Kidney tubule cell (primary cell): ENCODE data around the gene ZNF785.

Experiments
- DNase-seq: peaks from one replicate; pipeline ENCODE4 v3.0.0-alpha.2; 2018; ENCODE audit warnings: low spot score

ZNF785 gene

DNA sequence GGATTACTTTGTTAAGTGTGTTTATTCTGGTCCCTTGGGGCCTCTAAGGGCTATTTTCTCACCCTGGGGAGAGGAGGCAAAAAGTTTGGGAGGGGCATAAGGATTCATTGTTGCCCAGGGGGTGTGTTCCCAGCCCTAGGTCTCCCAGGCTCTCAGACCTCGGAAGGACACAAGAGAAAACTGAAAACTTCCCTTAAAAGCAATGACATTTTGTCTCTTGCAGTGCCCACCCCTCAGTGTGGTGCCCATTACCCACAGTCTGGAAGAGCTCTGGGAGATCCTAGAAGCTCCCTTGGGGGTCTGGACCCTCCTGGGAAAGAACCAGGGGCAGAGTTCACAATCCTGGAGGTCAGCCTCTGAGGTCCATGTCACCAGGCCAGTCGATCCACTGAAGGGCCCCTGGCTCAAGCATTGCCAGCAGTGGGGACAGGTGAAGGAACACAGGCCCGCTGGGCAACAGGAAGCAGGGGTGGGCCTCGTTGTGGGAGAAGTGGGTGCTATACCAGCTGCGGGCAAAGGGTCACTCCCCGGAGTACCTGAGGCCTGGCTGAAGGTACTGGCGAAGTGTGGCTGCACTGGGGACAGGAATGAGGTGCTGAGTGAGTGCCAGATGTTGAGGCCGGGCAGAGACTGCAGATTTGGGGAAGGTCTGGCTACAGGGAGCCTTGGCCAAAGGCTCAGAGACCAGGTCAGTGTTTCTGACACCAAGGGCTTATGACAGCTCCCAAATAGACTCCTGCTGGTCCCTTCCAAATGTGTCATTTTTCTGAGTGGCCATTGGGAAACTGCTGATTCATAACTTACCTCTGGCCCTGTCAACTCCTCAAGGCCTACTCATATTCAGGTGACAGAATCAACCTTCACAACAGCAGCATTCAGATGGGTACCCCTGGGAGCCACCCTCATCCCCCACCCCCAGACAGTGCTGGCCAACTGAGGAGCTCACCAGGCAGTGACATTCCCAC, 46.2 kb downstream of the ZNF785 start:
- no peak for DNase-seq

DNA sequence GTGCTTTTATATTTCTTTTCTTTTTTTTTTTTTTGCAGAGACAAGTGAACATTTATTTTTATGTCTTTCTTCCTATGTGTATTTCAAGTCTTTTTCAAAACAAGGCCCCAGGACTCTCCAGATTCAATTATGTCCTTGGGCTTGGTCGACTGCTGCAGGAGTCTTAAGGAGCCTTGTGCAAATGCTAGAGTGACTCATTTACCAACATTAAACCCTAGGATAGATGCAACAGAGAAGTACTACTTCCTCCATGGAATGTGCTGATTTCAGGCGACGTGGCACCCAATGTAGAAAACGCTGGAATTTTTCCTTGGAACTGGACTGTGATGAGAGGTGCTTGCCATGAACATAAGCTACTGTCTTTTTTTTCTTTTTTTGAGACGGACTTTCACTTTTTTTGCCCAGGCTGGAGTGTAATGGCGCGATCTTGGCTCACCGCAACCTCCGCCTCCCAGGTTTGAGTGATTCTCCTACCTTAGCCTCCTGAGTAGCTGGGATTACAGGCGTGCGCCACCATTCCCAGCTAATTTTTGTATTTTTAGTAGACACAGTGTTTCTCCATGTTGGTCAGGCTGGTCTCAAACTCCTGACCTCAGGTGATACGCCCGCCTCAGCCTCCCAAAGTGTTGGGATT, 49.0 kb downstream of the ZNF785 start:
- peak; percentile 27 for DNase-seq

DNA sequence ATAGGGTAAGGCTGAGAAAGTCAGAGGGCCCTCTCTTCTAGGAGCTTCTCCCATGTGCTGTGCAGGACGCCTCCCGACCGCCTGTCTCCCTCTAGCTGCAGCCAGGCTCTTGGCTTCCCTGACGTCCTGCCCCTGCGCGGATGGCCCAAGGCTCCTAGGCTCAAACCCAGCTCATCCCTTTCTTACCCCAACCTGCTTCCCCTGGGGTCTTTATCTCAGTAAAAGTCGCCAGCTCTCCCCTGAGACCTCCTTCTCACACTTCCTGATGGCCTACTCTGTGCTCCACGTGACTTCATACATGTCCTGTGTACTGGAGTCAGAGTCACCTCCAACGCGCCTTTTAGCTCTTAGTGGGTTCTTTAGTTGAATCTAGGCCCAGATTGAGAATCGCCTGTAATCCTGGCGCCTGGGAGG, 49.7 kb downstream of the ZNF785 start:
- DNase-seq, result peak; percentile 79

DNA sequence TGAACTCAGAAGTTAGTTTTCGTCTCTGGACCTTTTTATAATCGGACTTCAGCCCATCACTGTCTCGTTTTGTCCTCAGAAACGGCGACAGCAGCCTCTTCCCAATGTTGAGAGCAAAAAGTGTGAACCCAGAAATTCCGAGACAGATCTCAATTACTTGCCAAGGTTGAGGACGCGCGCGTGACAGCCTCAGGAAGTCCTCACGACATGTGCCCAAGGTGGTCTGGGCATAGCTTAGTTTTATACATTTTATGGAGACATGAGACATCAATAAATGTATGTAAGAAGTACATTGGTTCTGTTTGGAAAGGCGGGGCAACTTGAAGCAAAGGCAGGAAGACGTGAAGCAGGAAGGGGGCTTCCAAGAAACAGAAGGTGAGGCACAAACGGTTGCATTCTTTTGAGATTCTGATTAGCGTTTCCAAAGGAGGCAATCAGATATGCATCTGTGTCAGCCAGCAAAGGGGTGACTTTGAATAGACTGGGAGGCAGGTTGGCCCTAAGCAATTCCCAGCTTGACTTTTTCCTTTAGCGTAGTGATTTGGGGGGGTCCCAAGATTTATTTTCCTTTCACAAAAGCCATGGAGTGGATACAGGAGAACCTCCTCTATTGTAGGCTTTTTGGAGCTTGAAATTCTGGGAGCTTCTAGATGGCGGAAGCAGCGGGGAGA, 50.3 kb downstream of the ZNF785 start:
- DNase-seq, result no peak

DNA sequence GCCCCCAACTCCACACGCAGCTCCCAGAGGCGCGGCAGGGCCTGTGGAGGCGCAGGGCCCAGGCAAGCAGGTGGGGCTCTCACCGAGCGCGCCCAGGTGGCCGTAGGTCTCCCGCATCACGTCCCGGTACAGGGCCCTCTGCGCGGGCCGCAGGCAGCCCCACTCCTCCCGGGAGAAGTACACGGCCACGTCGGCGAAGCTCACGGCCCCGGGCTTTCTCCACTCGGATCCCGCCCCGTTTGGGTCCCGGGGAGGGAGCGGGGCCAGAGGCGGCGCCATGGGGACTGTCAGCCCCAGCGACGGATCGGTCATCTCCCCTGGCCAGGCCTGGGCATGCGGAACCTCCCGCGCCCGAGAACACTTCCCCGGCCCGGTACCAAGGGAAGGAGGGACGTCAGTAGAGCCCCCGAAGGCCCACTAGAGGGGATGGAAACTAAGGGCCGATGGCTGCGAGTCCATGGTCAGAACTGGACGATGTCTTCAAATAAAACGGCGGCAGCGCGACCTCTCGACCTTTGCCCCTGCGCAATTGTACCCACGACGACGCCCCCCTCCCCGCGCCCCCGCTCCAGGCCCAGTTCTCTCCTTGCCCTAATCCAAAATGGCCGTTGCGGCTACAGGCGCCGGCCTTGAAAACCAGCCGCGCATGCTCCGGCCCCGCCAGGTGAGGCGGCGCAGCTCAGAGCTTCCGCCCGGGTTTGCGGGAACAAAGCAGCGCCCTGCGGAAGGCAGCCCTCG, 51.0 kb downstream of the ZNF785 start, which contains the start of gene ZNF747:
Gene ZNF747, minus strand, starts transcription at position 491 of the 738 bp plus-strand sequence. Its CDS starts 179 bp downstream, at position 312.
- peak; percentile 90 for DNase-seq

DNA sequence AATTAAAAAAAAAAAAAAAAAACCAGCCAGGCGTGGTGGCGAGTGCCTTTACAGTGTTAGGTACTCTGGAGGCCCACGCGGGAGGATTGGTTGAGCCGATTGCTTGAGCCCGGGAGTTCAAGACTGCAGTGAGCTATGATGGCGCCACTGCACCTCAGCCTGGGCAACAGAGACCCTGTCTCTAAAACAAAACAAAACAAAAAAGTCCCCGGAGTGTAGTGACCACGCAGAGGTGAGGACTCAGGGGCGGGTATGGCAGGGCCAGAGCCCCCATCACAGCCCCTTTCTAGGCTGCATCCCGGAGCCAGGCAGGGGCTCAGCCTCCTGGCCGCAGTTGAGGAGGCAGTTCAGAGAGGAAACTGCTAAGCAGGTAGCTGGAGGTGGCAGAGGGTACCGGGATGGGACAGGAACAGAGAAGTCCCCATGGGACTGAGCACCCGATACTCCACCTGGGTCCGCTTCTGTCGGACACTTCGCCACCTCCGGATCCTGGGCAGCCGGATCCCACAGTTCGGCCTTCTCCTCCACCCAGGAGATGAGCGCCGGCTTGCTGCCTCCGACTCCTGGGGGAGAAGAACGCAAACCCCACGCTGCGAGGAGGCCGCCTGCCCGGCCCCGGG, 51.6 kb downstream of the ZNF785 start:
- DNase-seq, result peak; percentile 20

DNA sequence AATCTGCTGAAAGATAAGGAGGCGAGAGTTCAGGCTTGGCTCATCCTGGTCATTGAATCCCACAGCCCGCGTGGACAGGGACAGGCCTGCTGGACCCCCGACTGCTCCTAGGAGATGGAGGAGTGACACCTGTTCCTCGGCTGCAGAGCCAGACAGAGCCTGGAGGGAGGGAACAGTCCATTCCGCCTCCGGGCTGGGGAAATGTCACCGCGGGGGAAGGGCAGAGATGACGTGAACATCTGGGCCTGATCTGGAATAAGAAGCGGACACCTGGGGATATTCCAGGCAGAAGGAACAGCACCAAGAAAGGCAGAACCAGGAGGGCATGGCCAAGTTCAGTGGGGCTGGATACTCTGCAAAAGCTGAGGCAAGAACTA, 52.4 kb downstream of the ZNF785 start:
- no peak for DNase-seq

DNA sequence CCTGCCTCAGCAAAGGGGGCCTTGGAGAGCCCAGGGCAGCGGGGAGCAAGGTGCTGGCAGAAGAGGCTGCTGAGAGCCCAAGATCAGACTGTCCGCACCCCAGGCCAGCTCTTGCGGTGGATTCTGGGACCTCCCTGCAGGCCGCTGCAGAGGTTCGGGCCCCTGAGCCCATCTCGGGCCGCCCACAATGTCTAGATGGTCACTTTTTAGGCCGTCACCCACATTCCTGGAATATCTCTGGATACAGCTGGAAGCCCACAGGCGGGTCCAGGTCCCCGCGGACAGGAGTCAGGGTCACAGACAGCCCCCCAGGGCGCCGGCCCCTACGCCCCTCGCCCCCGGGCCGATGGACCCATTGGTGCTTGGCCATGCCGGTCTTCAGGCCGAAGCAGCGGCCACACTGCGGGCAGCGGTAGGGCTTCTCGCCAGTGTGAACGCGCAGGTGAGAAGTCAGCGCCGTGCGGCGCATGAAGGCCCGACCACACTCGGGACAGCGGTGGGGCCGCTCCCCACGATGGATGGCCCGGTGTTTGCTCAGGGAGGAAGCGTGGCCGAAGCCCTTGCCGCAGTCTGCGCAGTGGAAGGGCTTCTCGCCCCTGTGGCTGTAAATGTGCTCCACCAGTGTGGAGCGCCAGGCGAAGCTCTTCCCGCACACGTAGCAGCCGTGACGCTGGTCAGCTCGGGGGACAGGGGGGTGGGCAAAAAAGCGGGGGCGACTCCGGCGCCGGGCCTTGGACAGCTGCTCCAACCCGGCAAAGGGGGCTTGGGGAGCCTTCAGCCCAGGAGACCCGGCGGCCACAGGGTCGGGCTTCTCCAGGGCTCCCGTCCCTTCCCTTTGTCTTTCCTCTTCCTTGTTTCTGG, 53.0 kb downstream of the ZNF785 start:
- no peak for DNase-seq
